DOHH2 (cell line): ENCODE results near the gene CELA2B.

Experiments used
- H3F3A ChIP-seq: fragments of 200-600 bp; sonication (generic), shearing (Covaris generic); 2 replicates; pipeline ENCODE4 v1.6.0; 2016; ENCODE audit warnings: antibody characterized with exemption, mild to moderate bottlenecking; ENCODE audit not compliant: control insufficient read depth, insufficient read depth
- H3K27ac ChIP-seq: fragments of 200-600 bp; sonication (generic); 2 replicates; pipeline ENCODE4 v1.5.1; 2014; ENCODE audit warnings: low read depth, mild to moderate bottlenecking, low read length, moderate library complexity
- H3K27me3 ChIP-seq: fragments of 200-600 bp; sonication (generic); 2 replicates; pipeline ENCODE4 v1.6.1; 2014; ENCODE audit warnings: mild to moderate bottlenecking, low read length, mixed read lengths; ENCODE audit not compliant: control insufficient read depth
- H3K36me3 ChIP-seq: fragments of 200-600 bp; sonication (generic); 2 replicates; pipeline ENCODE4 v1.6.1; 2014; ENCODE audit warnings: mild to moderate bottlenecking, low read length, moderate library complexity, mixed read lengths; ENCODE audit not compliant: control insufficient read depth
- H3K4me1 ChIP-seq: fragments of 200-600 bp; sonication (generic); 2 replicates; pipeline ENCODE4 v1.6.1; 2014; ENCODE audit warnings: mild to moderate bottlenecking, low read length, mixed read lengths; ENCODE audit not compliant: control insufficient read depth
- H3K4me2 ChIP-seq: fragments of 200-600 bp; sonication (generic); 2 replicates; pipeline ENCODE4 v1.6.0; 2014; ENCODE audit warnings: mild to moderate bottlenecking, low read length, moderate library complexity
- H3K4me3 ChIP-seq: fragments of 200-600 bp; sonication (generic); 2 replicates; pipeline ENCODE4 v1.5.1; 2014; ENCODE audit warnings: mild to moderate bottlenecking, low read length, mixed read lengths
- H3K79me2 ChIP-seq: fragments of 200-600 bp; sonication (generic); 2 replicates; pipeline ENCODE4 v1.6.1; 2014; ENCODE audit warnings: mild to moderate bottlenecking, low read length, mixed read lengths; ENCODE audit not compliant: control insufficient read depth
- H3K9me2 ChIP-seq: fragments of 200-600 bp; sonication (generic); replicated peaks from 2 replicates; pipeline ENCODE4 v1.6.1; 2014; ENCODE audit warnings: mild to moderate bottlenecking, low read length, mixed read lengths; ENCODE audit not compliant: control insufficient read depth
- H3K9me3 ChIP-seq: fragments of 200-600 bp; sonication (generic); 2 replicates; pipeline ENCODE4 v1.6.1; 2014; ENCODE audit warnings: antibody characterized with exemption, low read length, mixed read lengths; ENCODE audit not compliant: control insufficient read depth, insufficient read depth
- H4K20me1 ChIP-seq: fragments of 200-600 bp; sonication (generic); 2 replicates; pipeline ENCODE4 v1.6.0; 2014; ENCODE audit warnings: low read depth, mild to moderate bottlenecking, antibody characterized with exemption, low read length, moderate library complexity; ENCODE audit not compliant: control insufficient read depth, insufficient read depth
- CTCF ChIP-seq: fragments of 200-600 bp; sonication (generic); IDR thresholded peaks from one replicate; pipeline ENCODE4 v1.5.1; 2014; ENCODE audit warnings: antibody characterized with exemption, mild to moderate bottlenecking, low read depth, low read length; ENCODE audit not compliant: poor library complexity, severe bottlenecking
- EZH2phosphoT487 ChIP-seq: fragments of 200-600 bp; sonication (generic); IDR thresholded peaks from 2 replicates; pipeline ENCODE4 v1.6.1; 2017; ENCODE audit warnings: borderline replicate concordance, mild to moderate bottlenecking, antibody characterized with exemption, low read length, moderate library complexity, mixed read lengths

CELA2B gene

GRCh38 chr1:15446212-15446611 lies 29.7 kb upstream of the CELA2B start:
- TF ChIP-seq EZH2phosphoT487 (no peak), CTCF (no peak)
- Histone ChIP-seq H3K9me2 (no peaks in the 10 kb centered on the region), H3F3A (no peaks in the 10 kb centered on the region), H3K36me3 (no peaks in the 10 kb centered on the region), H3K27ac (no peak overlapping the region), H4K20me1 (no peaks in the 10 kb centered on the region), H3K4me3 (no peak overlapping the region), H3K79me2 (no peaks in the 10 kb centered on the region), H3K27me3 (peaks cover 3% of the 10 kb centered on the region; the same call in 1 of the 2 replicates), H3K4me1 (no peaks in the 10 kb centered on the region), H3K4me2 (no peak overlapping the region), H3K9me3 (no peaks in the 10 kb centered on the region)

GRCh38 chr1:15448877-15449462 lies 26.9 kb upstream of the CELA2B start:
- no peaks in the 10 kb centered on the region for H3K27me3 ChIP-seq
- no peaks in the 10 kb centered on the region for H3K36me3 ChIP-seq
- no peaks in the 10 kb centered on the region for H3K4me1 ChIP-seq
- no peaks in the 10 kb centered on the region for H3K9me2 ChIP-seq
- no peaks in the 10 kb centered on the region for H3K9me3 ChIP-seq
- H3K27ac ChIP-seq: no peak overlapping the region
- H3F3A ChIP-seq: no peaks in the 10 kb centered on the region
- TF ChIP-seq EZH2phosphoT487 (no peak), CTCF (no peak)
- H4K20me1 ChIP-seq: no peaks in the 10 kb centered on the region
- H3K4me3 ChIP-seq: no peak overlapping the region
- H3K4me2 ChIP-seq: no peak overlapping the region
- H3K79me2 ChIP-seq: no peaks in the 10 kb centered on the region

- no peaks in the 10 kb centered on the region for H3K9me2 ChIP-seq
- no peaks in the 10 kb centered on the region for H3K79me2 ChIP-seq
- H3K4me2 ChIP-seq: no peak overlapping the region
- no peaks in the 10 kb centered on the region for H3K4me1 ChIP-seq
- TF ChIP-seq EZH2phosphoT487 (no peak), CTCF (no peak)
- H3K27ac ChIP-seq: no peak overlapping the region
- no peaks in the 10 kb centered on the region for H3K27me3 ChIP-seq
- no peaks in the 10 kb centered on the region for H3K9me3 ChIP-seq
- H3K4me3 ChIP-seq: no peak overlapping the region
- no peaks in the 10 kb centered on the region for H4K20me1 ChIP-seq
- H3F3A ChIP-seq: no peaks in the 10 kb centered on the region
- no peaks in the 10 kb centered on the region for H3K36me3 ChIP-seq
These were observed 26.3 kb upstream of the CELA2B start for GRCh38 chr1:15449567-15449966.
